Inflammatory macrophage (primary cell): Measurements from ENCODE around the gene BCAS3.

Experiments
- DNase-seq, 2 donors: peaks; one replicate each; pipeline ENCODE4 v3.0.0-alpha.2; 2020 to 2022

The BCAS3 gene

DNA sequence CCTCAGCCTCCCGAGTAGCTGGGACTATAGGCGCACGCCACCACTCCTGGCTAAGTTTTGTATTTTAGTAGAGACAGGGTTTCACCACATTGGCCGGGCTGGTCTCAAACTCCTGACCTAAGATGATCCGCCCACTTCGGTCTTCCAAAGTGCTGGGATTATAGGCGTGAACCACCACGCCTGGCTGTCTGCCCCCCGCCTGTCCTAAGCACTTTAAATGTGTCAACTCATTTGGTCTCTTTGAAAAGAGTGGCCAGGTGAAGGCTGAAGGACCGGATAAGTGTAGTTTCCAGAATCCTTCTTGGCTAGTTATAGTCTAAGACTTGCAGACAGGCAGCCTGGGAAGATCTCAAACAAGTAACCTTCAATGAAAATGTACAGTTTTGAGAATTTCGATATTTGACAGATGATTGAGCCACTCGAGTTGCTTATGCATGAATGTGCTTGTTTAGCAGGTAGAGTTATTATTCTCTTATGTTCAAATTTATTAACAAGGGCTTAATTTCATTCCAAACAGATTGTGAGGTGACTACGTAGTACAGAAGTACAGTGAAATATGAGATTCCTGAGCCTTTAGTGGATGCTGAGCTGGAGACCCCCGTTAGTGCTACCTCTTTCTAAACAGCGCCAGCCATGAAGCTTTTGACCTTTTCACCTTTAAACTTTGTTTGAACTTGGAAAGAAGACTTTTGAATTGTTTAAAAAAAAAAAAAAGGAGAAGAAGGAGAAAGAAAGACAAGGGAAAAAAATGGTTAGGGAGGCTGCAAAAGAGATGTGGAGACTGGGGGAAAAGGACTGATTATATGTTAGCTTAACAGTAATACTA lies 557.6 kb downstream of the BCAS3 start:
- DNase-seq, result no peak

DNA sequence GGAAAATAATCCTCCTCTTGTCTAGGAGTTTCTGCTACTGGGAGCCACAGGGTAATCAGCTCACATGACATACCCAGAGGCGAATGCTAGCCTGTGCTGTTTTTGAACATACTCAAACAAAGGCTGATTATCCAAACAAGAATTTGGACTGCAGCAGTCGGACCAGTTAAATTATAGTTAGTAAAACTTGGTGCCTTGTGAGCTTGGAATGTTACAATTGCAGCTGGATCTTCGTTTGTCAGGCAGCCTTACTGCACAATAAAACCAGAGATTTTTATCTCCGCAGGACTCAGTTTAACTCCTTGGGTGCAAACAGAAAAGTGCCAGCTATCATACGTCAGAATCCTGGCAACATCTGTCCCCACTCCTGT lies 558.2 kb downstream of the BCAS3 start:
- no peak for DNase-seq

DNA sequence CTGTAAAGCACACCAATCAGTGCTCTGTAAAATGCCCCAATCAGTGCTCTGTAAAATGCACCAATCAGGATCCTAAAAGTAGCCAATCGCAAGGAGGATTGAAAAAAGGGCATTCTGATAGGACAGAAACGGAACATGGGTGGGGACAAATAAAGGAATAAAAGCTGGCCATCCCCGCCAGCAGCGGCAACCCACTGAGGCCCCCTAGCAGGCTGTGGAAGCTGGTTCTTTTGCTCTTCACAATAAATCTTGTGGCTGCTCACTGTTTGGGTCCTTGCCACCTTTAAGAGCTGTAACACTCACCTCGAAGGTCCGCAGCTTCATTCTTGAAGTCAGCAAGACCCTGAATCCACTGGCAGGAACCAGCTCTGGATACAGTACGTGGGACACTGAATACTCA lies 559.6 kb downstream of the BCAS3 start:
- DNase-seq, result no peak

DNA sequence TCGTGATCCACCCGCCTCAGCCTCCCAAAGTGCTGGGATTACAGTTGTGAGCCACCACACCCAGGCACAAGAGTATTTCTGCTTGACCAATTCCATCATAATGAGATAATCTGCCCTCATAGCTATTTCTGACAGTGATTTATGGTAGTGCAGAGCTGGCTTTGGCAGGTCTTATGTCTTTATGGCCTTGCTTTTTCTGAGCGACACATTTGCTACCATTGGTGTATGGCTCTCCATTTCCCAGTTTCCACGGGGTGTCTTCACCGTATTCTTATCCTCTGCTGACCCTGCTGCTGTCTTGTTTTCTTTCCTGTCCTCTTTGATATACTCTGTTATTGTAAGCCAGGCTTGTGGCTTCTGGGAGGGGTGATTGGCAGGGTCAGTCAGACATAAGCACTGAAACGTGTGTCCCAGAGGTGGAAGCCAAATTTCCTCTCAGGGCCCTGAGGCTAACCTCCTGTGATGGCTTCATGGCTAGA lies 560.8 kb downstream of the BCAS3 start:
- DNase-seq, result no peak

DNA sequence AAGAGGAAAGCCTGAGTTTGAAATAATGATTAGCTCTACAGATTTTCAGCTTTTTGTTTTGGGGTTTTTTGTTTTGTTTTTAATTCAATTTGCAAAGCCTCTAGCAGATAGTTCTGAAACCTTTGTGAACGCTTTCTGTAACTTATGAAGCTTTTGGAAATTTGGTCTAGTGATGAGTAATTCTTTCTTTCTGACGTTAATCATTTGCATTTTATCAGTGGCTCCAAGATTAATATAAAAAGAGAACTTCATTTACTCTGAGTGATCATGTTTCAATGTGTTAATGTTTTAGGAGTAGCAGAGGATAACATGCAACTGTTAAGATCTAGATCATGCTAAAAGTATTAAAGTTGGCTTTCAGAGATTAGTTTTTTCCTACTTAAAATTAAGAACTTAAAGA lies 561.7 kb downstream of the BCAS3 start:
- DNase-seq, result no peak

GRCh38 chr17:61239953-61240352 lies 562.3 kb downstream of the BCAS3 start:
- no peak for DNase-seq

GRCh38 chr17:61240851-61241468 lies 563.3 kb downstream of the BCAS3 start:
- no peak for DNase-seq

GRCh38 chr17:61244988-61245387 lies 567.3 kb downstream of the BCAS3 start:
- DNase-seq, result peak; percentile 8 to 13

GRCh38 chr17:61245706-61246135 lies 568.1 kb downstream of the BCAS3 start:
- DNase-seq, result no peak

DNA sequence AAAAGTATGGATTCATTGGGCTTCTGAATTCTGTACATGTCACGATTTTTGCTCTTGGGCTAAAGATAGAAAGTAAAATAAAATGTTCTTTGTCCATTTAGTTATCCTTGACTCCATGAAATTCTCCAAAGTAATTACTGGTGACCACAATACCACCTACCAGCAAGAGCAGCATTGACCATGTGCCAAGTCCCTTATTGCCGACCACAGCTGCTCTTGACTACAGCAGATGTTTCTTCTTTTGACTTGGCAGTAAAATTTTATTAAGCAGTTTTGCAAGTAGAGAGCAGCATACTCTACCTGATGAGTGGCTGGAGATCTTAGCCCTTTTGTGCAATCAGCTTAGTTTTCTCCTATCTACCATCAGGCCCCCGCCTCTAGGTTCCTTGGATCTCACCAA lies 569.8 kb downstream of the BCAS3 start:
- DNase-seq, result no peak

- DNase-seq, result no peak
These were observed 570.7 kb downstream of the BCAS3 start for GRCh38 chr17:61248399-61248798.

DNA sequence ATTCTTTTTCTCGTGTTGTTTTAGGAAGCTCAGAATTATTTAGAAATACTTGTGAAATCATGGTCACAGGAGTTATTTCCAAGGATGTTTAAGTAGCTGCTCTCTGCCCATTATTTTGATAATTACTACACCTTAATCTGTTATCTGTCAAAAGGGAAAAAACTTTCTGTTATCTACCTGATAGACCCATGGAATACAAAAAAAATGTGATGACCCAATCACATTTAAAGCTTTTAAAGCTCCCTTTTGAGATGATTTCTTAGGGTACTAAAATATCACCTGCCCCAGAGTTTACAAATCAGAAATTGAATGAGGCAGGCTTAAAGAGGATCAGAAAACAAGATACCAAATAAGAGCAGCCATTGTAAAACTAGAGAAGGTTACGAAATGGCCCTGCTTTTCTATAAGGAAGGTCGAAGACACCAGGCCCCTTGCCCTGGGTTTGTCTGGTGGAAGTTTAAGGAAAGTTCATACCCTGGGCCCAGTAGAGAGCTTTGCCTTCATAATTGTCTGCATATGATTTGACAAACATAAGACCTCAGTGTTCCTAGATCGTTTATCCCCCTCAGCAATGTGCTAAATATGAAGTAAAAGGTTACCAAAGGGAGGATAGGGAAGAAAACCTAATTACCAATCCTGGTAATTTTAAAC lies 572.1 kb downstream of the BCAS3 start:
- no peak for DNase-seq

- peak; percentile 9 to 33 for DNase-seq
These were observed 572.8 kb downstream of the BCAS3 start for GRCh38 chr17:61250335-61250890.

DNA sequence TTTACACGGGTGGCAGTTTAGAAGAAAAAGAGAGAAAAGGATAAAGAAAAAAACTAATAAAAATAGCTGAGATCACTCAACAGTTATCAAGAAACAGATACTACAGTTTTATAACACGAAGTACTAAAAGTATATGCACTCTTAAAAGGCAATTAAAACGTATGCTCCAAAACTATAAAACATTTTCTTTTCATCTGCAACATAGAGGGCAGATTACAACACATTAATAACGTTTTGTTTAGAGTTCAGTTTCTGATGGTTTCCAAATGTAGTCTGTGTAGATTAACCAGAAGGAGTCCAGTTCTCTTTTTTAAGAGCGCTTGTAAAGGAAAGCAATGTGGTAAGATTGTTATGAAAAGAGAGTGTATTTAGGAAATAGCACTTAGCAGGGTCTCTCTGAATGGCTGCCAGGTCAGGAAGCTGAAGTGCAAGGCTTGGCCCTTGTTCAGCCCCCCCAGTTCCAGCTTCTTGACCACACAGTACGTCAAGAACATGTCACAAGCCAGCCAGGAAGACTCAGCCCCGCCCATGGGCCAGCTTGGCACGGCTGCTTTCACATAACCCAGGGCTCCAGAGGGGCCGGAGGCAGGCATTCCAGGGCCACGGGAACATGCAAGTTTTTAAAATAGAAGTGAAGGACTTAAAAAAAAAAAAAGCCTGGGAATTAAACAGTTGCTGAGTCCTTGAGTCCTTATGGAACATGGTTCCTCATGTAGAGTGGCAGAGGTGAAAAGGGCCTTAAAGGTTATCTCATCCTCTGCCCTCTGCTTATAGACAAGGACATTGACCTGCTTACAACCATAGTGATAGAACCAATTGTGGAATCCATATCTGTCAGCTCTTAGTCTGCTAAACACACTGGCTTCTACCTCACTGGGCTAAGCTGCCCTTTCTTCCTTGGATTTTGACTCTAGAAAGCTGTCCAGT lies 574.6 kb downstream of the BCAS3 start:
- peak; percentile 64 to 93 for DNase-seq

- no peak for DNase-seq
These were observed 575.7 kb downstream of the BCAS3 start for GRCh38 chr17:61253362-61253761.

- DNase-seq, result no peak
These were observed 576.4 kb downstream of the BCAS3 start for GRCh38 chr17:61253937-61254574.

DNA sequence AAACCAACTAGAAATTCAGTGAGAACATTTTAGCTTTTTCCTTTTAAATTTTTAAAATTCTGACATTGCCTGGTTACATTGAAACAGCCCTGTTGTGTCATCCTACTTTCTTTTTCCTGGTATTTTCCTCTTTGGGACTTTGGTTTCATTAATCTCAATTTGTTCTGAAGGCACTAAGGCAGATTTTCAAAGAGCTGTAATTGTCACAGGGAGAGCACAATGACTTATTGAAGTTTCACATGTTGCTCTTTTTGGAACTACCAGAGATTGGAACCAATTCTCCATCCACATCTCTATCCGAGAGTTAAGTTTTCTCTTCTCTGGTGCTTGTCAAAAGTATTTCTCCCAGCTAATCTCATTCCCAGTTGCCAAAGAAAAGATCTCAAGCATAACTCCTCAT lies 577.3 kb downstream of the BCAS3 start:
- no peak for DNase-seq

- DNase-seq, result no peak
These were observed 578.0 kb downstream of the BCAS3 start for GRCh38 chr17:61255647-61256046.

DNA sequence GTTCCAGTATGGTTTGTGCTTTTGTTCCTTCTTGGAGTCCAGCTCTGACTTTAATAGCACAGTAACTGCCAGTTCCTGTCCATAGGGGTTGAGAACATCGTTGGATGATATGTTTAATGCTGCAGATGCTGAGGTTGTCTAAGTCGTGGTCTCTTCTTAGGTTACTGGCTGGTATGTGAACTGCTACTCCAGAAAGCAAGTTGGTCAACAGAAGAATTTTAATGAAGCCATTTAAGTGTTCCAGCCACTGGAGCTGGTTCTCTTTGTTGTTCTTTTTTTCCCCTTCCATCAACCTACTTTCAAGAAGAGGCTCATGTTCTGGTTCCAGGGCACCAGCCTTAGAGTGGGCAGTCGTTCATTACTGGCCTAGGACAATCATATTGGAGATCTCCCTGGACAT lies 581.7 kb downstream of the BCAS3 start:
- DNase-seq, result no peak

DNA sequence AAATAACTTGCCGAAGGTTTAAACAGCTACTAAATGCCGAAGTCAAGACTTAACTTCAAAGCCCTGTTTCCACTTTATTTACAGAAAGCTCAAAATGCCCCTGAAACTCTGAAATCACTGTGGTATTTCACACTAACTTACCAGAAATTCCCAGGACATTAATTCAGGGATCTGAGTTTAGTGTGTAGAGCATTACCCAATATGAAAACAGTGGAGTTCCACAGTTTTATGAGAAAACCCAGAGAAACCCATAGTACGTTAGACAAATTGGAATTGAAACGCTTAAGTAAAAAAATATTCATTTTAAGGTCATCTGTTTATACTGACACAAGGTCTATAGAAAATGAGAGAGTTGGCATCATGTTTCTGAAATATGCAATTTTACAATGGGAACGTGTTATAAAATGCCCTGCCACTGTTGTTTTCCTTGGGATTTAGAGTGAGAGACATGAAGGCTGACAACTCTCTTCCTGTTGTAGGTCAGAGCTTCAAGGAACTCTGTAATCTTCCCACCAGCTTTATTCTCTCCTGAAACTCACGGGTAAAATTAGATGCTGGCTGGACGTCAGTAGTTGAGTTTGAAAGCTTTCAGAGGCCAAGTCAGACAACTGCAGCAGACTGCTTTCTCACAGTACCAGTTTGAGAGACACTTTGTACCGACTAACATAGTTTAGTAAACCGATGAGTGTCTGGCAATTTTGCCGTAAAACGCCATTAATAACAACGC lies 582.6 kb downstream of the BCAS3 start:
- DNase-seq, result no peak
